Measurements from ENCODE around the gene ZKSCAN3.
"Not testable (repeated sequence)": the region's sequence is repeated elsewhere in the genome, so short reads cannot be mapped to it uniquely, and the experiment has no call there.

The ZKSCAN3 gene

DNA sequence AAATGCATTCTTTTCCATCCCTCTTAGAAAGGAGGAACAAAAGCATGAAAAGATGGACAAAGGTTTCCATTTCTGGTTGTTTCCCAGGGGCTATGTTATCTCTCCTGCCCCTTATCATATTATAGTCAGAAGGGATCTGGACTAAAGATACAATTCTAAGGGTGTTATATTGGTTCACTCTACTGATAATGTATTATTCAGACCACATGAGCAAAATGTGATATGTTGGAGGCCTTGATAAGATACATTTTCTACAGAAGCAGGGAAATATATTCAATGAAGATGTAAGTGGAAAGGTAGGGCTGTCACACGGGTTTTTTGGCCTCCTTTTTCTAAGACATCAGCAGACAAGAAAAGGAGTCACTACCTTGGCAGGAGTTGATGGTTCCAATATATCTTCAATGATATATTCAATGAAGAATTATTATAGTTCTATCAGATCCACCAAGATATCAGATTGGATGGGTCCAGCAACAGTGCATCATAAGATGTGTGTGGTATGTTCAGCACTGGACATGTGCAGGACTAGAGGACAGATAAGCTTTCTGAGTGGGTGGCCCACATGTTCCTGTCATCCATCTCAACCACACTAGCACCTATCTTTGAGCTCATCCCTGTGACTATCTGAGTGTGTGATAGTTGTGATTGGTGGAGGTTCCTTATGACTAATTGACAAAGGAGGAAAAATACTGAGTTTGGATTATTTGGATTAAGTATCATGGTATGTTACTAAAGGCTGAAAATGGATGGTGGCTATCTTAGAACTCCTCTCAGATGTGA lies 5.7 kb upstream of the ZKSCAN3 start:
- DNase-seq, result no peak

DNA sequence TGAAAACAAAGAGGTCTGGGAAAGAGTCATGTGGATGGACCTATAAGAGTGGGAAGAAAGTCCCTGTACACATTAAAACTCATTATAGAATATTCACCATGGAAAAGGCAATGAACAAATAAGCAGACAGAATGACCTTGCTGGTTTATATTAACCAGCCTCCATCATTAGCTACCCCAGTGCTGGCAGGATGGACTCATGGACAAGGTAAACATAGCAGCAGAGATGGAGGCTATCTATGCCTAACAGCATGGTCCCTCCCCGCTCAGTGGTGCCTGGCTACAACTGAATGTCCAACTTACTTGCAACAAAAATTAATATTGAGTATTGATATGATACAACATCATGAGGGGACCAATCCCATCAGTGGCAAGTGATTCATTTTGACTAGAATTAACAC lies 4.5 kb upstream of the ZKSCAN3 start:
- no peak for DNase-seq

DNA sequence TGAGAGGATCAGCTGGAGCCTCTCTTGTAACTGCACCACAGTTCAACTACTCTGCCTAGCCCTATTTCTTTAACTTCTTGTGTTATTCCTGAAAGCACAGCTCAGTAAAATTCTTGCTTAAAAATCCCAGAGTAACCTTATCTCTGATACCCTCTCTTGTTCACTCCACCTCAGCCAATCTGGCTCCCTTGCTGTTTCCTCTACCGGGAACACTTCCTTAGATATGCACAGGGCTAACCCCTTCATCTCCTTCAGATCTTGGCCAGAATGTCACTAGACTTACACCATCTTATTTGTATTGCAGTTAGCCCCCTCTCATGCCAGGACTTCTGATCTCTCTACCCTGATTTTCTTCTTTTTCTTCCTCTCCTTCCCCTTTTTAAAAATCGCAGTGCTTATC lies 2.6 kb upstream of the ZKSCAN3 start:
- DNase-seq, result no peak

DNA sequence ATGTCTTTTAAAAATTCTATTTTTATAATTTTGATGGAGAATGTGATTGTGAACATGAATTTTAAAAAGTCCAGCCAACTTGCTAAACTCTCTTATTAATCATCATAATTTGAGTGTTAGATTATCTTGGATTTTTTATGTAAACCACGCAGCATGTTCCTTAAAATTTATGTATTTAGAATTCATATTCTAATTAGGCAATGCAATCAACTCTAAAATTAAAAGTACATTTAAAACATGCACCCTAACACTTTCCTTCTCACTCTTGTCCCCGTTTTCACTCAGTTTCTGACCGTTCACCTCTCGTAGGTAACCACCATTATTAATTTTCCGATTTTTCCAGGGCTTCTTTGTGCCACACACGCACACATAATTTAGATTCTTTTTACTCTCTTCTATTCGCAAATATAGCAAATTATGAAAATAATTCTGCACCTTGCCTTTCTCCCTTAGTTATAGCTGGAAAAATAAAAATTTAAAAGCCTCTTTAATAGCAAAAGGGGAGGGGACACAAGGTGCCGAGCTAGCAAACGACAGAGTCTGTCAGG lies 329 bp upstream of the ZKSCAN3 start:
- DNase-seq, result peak; percentile 58

DNA sequence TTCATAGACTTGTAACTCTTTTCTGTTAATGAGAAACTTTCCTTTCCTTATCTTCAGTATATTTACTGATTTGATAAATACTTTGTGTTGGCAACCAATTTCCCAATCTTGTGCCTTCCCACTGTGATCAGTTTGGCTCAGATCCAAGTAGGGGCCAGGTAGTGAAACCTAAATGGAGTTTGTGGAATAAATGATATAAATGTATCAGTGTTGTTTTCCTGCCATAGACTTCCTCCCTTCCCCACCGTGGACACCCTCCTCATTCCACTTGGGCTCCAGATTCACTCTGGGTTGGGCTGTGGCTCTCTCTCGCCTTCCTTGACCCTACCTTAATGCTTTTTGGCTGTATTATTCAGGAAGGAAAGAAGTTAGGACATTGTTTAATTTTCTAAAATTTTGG lies 1.3 kb downstream of the ZKSCAN3 start:
- no peak for DNase-seq

DNA sequence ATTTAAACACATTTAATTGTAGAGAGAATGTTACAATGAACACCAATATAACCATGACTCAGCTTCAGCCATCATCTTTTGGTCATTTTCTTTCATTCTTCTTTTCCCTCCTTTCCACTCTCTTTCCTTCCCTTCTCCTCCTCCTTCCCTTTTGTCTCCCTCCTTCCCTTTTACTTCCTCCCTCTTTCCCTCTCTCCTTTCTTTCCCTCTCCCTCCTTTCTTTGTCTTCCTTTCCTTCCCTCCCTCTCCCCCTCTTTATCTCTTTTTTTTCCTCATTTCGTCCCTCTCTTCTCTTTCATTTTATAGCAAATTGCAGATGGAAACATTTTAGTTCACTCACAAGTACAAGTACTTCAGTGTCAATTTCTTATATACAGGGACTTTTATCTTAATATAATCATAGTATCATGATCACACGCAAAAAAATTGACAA lies 1.8 kb downstream of the ZKSCAN3 start:
- no peak for DNase-seq

DNA sequence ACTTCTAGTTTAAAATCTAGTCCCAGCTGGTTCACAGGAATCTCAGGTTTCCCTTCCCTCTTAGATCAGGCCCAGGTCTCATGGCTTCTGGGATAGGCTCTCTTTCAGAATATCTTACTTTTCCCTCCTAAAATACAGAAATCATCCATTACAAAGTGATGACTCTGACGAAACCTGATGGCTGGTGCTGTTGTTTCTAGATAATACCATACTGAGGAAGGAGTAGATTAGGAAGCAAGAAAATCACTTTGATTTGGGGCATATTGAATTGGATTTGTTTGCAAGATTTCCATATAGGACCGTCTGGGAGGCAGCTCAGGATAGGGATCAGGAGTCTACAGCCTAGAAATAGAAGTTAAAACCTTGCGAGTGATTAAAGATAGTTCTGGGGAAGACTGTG lies 3.6 kb downstream of the ZKSCAN3 start:
- no peak for DNase-seq

DNA sequence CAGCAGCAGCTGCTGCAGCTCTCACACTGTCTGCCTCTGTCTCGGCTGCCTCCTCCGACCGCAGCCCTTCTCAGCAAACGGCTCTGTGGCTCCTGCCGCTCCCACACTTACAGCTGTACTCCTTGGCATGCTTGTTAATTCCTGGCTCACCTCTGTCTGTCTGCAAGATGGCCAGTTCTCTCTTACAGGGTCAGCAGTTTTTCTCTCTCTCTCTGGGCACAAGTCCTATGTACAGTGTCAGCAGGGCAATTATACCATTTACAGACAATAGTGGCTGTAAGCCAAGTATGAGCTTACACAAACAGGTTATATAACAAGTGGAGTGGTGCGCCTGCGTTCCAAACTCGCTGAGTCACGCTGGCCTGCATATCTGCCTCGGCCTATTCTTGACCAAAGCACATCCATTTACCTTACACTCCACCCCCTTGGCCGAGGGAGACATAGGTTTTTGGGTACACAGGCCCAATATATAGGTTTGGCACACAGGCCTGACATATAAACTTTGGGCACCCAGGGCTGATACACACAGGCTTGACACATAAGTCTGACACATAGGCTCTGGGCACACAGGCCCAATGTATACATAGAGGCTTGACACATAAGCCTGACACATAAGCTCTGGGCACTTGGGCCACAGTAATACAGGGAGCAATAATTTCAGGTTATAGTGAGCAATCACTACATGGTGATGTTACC lies 4.4 kb downstream of the ZKSCAN3 start:
- no peak for DNase-seq

DNA sequence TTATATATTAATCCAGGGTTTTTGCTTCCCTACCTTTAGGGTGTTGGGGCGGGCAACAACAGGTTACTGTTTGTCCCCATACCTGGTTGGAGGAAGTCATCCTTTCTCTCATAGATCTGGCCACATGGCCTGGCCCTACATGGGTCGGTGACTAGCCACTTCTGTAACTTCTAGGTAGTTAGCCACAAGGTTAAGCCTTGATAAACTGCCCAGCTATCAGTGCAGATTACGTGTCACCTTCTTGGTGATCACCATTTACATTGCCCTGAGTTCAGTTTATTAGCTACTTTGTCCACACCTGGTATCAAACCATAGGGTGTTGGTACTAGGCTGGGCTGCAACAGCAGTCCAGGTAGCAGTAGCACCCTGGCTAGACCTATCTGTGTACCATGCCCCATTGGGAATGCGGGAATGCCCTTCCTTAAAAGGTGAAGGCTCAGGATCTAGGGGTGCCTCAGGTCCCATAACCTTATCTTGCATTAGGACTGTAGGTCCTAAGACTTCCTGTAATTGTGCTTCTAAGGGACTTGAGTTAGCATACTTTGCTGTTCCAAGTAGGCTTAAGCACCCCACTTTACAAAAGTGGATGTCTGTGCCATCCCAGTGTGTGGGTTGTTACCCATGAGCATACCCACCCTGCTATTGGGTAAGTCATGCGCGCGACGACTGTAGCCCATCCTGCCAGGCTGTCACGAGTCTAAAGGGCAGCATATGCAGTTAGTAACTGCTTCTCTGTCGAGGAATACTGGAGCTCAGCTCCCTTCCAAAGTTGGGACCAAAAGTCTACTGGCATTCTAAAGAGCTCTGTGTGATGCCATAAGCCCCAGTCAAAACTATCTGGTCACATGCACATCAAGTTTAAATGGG lies 5.2 kb downstream of the ZKSCAN3 start:
- DNase-seq, result no peak

DNA sequence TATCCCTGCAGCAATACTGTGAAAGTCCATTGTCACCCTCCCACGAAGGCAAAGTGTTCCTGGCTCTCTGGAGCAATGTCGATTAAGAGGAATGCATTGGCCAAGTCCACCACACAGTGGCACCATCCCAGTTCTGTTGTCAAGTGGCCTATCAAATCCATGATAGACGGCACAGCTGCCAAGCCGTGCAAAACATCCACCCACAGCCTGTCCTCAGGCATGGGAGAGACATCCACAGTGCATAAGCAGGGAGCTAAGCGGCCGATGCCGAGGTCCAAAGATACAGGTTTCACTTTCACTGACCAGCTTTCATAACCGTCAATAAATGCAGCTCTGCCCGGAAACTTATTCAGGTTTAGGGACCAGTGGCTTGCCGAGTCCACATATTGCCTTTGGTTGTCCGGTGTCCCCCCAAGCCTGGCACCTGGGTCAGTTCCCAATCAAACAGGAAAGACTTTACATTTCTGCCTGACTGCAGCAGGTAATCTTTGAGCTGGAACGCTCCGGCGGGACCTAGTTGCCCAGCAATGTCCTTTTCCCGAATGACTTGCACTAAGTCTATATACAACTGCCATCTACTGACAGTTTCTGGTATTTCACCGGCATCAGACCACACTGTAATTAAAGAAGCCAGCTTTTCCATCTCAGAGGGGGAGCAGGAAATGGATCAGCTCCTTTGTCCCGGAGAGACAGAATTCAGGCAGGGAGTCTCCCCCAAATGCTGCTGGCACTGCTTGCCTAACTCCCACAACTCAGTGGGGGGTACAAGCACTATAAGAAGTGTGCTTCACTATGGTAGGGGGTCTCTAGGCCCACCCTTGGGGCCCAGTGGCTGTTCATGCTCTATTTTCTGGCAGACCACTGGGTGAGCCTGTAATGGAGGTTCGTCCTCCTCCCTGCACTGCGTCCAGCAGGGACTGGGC lies 6.3 kb downstream of the ZKSCAN3 start:
- DNase-seq, result peak; percentile 86

DNA sequence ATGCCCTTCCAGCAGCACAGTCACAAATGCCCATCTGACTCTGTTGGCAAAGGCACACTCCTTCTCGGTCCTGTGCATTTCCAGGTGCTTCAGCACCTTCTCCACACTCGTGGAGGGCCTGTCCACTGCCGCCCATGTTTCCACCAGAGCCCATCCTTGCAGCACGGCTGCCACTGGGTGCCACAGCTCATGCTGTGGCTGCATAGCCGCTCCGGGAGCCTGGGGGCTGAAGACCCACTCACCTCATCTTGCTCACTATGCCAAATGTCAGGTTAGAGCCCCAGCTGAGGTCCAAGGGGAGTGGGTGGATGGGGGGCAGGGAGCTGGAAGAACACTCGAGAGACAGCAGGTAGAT lies 6.9 kb downstream of the ZKSCAN3 start:
- DNase-seq, result no peak

DNA sequence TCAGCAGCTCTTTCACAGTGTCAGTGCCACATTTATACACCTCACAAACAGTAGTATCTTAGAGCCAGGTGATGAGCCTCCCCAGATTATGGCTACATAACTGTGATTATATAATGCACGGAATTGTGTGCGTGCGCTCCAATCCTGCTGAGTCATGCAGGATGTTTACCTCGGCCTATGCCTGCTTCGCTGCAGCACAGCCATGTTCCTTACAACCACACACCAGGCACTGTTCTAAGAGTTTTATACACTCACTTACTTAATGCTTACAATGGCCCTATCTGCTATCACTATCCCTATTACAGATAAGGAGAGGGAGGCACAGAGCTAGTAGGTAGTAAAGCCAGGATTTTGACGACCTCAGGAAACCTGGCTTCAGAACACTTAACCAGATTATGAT lies 7.3 kb downstream of the ZKSCAN3 start:
- DNase-seq, result no peak

DNA sequence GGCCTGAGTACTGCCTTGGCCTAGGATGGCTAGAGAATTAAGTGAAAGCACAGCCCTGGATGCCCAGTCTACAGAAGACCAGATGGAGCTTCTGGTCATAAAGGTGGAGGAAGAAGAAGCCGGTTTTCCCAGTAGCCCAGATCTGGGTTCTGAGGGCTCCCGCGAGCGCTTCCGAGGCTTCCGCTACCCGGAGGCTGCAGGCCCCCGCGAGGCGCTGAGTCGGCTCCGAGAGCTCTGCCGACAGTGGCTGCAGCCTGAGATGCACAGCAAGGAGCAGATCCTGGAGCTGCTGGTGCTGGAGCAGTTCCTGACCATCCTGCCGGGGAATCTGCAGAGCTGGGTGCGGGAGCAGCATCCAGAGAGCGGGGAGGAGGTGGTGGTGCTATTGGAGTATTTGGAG lies 9.8 kb downstream of the ZKSCAN3 start:
- DNase-seq, result not testable (repeated sequence)

DNA sequence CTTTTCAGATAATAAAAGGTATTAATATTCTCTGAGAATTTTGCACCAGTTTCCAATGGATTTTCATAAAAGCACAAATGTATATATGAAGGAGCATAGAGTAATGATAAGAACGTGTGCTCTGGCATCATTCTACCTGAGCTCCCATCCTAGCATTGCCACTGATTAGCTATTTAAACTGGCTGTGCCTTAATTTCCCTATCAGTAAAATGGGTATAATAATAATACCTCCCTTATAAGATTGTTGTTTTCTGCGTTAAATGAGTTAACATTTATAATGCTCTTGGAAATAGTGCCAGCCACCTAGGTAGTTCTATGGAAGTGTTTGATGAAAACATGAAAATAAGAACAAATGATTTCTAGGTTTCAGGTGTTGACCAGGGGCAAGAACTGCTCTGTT lies 11.2 kb downstream of the ZKSCAN3 start:
- no peak for DNase-seq

DNA sequence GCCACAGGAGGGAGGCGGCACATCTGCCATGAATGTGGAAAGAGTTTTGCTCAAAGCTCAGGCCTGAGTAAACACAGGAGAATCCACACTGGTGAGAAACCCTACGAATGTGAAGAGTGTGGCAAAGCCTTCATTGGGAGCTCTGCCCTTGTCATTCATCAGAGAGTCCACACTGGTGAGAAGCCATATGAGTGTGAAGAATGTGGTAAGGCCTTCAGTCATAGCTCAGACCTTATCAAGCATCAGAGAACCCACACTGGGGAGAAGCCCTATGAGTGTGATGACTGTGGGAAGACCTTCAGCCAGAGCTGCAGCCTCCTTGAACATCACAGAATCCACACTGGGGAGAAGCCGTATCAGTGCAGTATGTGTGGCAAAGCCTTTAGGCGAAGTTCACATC lies 15.8 kb downstream of the ZKSCAN3 start:
- DNase-seq, result not testable (repeated sequence)

DNA sequence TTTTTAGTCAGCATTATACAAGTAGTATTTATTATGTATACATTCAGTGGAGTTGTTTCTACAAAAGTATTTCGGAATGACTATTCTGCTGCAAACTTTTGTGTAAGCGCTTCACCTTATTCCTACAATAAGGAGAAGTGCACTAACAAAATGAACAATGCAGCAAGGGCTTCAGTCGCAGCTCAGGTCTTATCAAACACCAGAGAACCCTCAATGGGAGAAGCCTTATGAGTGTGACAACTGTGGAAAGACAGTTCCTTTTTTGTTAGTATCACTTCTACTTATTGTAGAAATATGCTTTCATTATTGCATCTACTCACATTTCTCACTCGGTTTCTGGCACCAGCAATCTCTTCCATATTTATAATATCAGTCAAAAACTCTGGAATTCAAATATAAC lies 18.8 kb downstream of the ZKSCAN3 start:
- DNase-seq, result no peak

DNA sequence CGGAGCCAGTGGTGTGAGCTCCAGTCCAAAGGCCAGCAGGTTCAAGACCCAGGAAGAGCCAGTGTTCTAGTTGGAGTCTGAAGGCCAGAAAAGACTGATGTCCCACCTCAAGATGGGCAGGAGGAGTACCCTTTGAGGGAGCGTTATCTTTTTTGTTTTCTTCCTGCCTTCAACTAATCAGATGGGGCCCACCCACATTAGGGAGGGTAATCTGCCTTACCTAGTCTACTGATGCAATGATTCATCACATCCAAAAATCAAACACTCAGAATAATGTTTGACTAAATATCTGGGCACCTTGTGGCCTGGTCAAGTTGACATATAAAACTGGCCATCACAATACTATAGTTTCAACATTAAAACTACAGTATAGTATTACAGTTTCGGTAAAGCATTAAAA lies 19.7 kb downstream of the ZKSCAN3 start:
- DNase-seq, result no peak

DNA sequence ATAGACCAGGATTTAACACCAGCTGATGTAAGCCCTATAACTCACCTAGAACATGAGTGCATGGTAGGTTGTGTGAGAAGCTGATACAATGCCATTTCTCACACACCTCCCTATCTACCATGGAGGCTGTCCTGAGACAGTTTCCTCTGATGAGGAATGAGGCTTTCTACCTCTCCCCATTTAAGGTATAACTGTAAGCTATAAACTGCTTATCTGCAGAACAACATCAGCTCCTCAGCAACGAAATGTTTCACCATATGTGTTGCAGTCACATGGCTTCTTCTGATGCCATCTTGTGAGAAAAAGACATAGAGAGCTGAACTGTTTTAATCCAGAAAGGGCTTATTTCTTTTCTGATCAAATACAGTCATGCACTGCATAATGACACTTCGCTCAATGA lies 20.7 kb downstream of the ZKSCAN3 start:
- DNase-seq, result no peak

DNA sequence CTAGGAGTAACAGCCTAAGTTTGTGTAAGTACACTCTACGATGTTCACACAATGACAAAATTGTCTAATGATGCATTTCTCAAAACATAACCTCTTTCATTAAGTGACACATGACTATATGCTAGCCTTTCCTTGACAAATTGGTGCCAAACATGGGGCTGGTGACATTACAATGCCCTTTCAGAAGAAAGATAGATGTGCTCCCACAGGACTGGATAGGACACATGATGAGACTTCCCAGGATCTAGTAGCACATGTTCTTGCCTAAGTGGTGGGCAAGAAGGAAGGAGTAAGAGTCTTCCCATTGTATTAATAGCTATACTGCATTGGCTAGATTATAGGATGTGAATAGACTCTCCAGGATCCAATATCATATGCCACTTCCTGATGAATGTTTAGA lies 21.5 kb downstream of the ZKSCAN3 start:
- no peak for DNase-seq

DNA sequence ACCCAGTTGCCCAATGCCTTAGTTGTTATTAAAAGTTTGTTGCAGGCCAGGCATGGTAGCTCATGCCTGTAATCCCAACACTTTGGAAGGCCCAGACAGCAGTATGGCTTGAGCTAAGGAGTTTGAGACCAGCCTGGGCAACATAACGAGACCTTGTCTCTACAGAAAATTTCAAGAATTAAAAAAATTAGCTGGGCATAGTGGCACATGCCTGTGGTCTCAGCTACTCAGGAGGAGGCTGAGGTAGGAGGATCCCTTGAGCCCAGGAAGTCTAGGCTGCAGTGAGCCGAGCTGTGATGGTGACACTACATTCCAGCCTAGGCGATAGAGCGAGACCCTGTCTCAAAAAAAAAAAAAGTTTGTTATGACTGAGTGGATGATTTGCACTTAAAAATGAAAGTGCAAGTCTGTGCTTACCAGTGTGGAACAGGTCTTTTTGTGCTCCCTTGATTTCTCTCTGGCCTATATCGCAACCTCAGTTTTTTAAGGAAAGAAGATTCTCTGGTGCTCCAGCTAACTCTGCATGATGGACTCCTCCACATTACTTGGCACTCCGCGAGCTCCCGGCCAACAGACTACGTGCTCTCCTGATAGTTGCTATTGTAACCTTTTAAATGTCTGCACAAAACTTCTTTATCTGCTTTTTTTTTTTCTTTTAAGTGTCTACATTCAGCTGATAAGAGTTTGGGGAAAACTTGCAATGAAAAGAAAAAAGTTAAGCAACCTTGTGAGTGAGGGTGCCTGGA lies 22.1 kb downstream of the ZKSCAN3 start:
- no peak for DNase-seq

DNA sequence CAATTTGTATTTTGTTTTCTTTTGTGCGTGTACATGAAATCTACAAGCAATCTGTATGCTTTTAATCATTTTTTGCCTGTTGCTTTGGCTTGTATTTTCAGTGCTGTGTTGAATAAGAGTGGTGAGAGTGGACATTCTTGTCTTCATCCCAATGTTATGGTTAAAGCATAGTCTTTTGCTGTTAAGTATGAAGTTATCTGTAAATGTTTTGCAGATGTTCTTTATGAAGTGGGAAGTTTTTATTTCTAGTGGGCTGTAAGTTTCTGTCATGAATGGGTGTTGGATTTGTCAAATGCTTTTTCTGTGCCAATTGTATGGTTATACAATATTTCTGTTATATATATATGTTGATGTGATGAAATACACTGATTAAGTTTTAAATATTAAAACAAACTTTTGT lies 24.2 kb downstream of the ZKSCAN3 start:
- no peak for DNase-seq

DNA sequence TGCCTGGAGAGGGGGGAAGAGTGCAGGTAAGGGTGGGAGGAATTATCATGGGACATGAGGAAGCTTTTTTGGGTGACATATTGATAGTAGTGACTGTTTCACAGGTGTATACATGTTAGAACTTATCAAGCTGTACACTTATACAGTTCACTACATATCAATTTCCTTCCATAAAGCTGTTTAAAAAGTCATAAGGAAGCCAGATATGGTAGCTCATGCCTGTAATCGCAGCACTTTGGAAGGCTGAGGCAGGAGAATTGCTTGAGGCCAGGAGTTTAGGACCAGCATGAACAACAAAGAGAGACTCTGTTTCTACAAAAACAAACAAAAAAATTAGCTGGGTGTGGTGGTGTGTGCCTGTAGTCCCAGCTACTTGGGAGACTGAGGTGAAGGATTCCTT lies 28.1 kb downstream of the ZKSCAN3 start:
- DNase-seq, result no peak

Measured in NCI-H526 treated with DMSO at 0.1 percent for 48 hours (cell line).